Measurements from ENCODE around the gene FGF23.

The FGF23 gene

GRCh38 chr12:4380332-4380731 lies 820 bp upstream of the FGF23 start:
- Histone ChIP-seq H2AFZ (ENCODE audit: low read depth, low read length) (no peak overlapping the region), H4K8ac (ENCODE audit: low read length) (no peak overlapping the region), H2AK5ac (ENCODE audit: low read length, severe bottlenecking) (no peak overlapping the region), H3K14ac (ENCODE audit: low read length in 2 of 2) (no peak overlapping the region), H3K23ac (ENCODE audit: low read length in 2 of 2) (no peak overlapping the region), H2BK5ac (ENCODE audit: low read depth, low read length, poor library complexity, severe bottlenecking) (no peak overlapping the region), H2BK120ac (ENCODE audit: low read depth, low read length) (no peak overlapping the region), H3K9ac (ENCODE audit: low read length) (no peak overlapping the region), H2BK12ac (ENCODE audit: low read length in 2 of 2) (no peak overlapping the region), H3K79me1 (replicated peaks; ENCODE audit: low read length, poor library complexity, severe bottlenecking) (no peaks in the 10 kb centered on the region), H3K18ac (ENCODE audit: low read depth in 1 of 2, low read length in 2 of 2) (no peak overlapping the region), H3K4me1 (ENCODE audit: control insufficient read depth, insufficient read depth, low read depth, low read length) (peaks cover 1% of the 10 kb centered on the region), H3K9me3 (ENCODE audit: control insufficient read depth, low read length) (no peaks in the 10 kb centered on the region), H3K4me2 (ENCODE audit: low read length, poor library complexity, severe bottlenecking) (no peak overlapping the region), H3K36me3 (ENCODE audit: control insufficient read depth in 1 of 2, insufficient read depth in 2 of 2, low read depth in 1 of 2, low read length in 2 of 2) (no peaks in the 10 kb centered on the region), H3K4ac (ENCODE audit: low read depth in 1 of 2, low read length in 2 of 2) (no peak overlapping the region), H3K4me3 (ENCODE audit: insufficient read depth in 1 of 2, low read depth in 1 of 2, low read length in 2 of 2) (no peak overlapping the region), H3K27me3 (ENCODE audit: control insufficient read depth in 1 of 2, insufficient read depth in 1 of 2, low read length in 2 of 2) (peaks cover 33 to 48% of the 10 kb centered on the region in 2 experiments), H3K27ac (ENCODE audit: low read length, poor library complexity, severe bottlenecking) (no peak overlapping the region), H2BK15ac (ENCODE audit: low read depth, poor library complexity, severe bottlenecking) (no peak overlapping the region), H4K91ac (ENCODE audit: low read length) (no peak overlapping the region)
- no peak for DNase-seq
- 66% methylated on average over 4 of the region's 4 CpGs for WGBS

- Histone ChIP-seq H3K27ac (ENCODE audit: low read length, poor library complexity, severe bottlenecking) (no peak overlapping the region), H2BK15ac (ENCODE audit: low read depth, poor library complexity, severe bottlenecking) (no peak overlapping the region), H4K8ac (ENCODE audit: low read length) (no peak overlapping the region), H2BK5ac (ENCODE audit: low read depth, low read length, poor library complexity, severe bottlenecking) (no peak overlapping the region), H3K9me3 (ENCODE audit: control insufficient read depth, low read length) (no peaks in the 10 kb centered on the region), H4K91ac (ENCODE audit: low read length) (no peak overlapping the region), H2BK120ac (ENCODE audit: low read depth, low read length) (no peak overlapping the region), H3K4me2 (ENCODE audit: low read length, poor library complexity, severe bottlenecking) (no peak overlapping the region), H3K18ac (ENCODE audit: low read depth in 1 of 2, low read length in 2 of 2) (no peak overlapping the region), H3K4me3 (ENCODE audit: insufficient read depth in 1 of 2, low read depth in 1 of 2, low read length in 2 of 2) (no peak overlapping the region), H3K27me3 (ENCODE audit: control insufficient read depth in 1 of 2, insufficient read depth in 1 of 2, low read length in 2 of 2) (peaks cover 33 to 49% of the 10 kb centered on the region in 2 experiments), H3K36me3 (ENCODE audit: control insufficient read depth in 1 of 2, insufficient read depth in 2 of 2, low read depth in 1 of 2, low read length in 2 of 2) (no peaks in the 10 kb centered on the region), H3K4me1 (ENCODE audit: control insufficient read depth, insufficient read depth, low read depth, low read length) (peaks cover 1% of the 10 kb centered on the region), H2AK5ac (ENCODE audit: low read length, severe bottlenecking) (no peak overlapping the region), H3K9ac (ENCODE audit: low read length) (no peak overlapping the region), H2AFZ (ENCODE audit: low read depth, low read length) (no peak overlapping the region), H3K79me1 (replicated peaks; ENCODE audit: low read length, poor library complexity, severe bottlenecking) (no peaks in the 10 kb centered on the region), H3K4ac (ENCODE audit: low read depth in 1 of 2, low read length in 2 of 2) (no peak overlapping the region), H2BK12ac (ENCODE audit: low read length in 2 of 2) (no peak overlapping the region), H3K23ac (ENCODE audit: low read length in 2 of 2) (no peak overlapping the region), H3K14ac (ENCODE audit: low read length in 2 of 2) (no peak overlapping the region)
- WGBS: no CpG with 5 or more reads among the region's 1 CpG
- DNase-seq: no peak
Observed at GRCh38 chr12:4378772-4379171, 740 bp downstream of the FGF23 start.

GRCh38 chr12:4375449-4375848 lies 4.1 kb downstream of the FGF23 start:
- H3K4ac ChIP-seq (ENCODE audit: low read depth in 1 of 2, low read length in 2 of 2): no peak overlapping the region
- H2AFZ ChIP-seq (ENCODE audit: low read depth, low read length): no peak overlapping the region
- 84% methylated on average over 6 of the region's 6 CpGs for WGBS
- H4K91ac ChIP-seq (ENCODE audit: low read length): no peak overlapping the region
- no peak overlapping the region for H2BK120ac ChIP-seq (ENCODE audit: low read depth, low read length)
- H3K4me2 ChIP-seq (ENCODE audit: low read length, poor library complexity, severe bottlenecking): no peak overlapping the region
- H4K8ac ChIP-seq (ENCODE audit: low read length): no peak overlapping the region
- no peak overlapping the region for H3K4me3 ChIP-seq (ENCODE audit: insufficient read depth in 1 of 2, low read depth in 1 of 2, low read length in 2 of 2)
- no peaks in the 10 kb centered on the region for H3K36me3 ChIP-seq (ENCODE audit: control insufficient read depth in 1 of 2, insufficient read depth in 2 of 2, low read depth in 1 of 2, low read length in 2 of 2)
- no peak overlapping the region for H3K18ac ChIP-seq (ENCODE audit: low read depth in 1 of 2, low read length in 2 of 2)
- no peak overlapping the region for H3K9ac ChIP-seq (ENCODE audit: low read length)
- H3K9me3 ChIP-seq (ENCODE audit: control insufficient read depth, low read length): no peaks in the 10 kb centered on the region
- no peak overlapping the region for H2BK12ac ChIP-seq (ENCODE audit: low read length in 2 of 2)
- no peak overlapping the region for H3K14ac ChIP-seq (ENCODE audit: low read length in 2 of 2)
- no peak overlapping the region for H3K27ac ChIP-seq (ENCODE audit: low read length, poor library complexity, severe bottlenecking)
- H2BK5ac ChIP-seq (ENCODE audit: low read depth, low read length, poor library complexity, severe bottlenecking): no peak overlapping the region
- peaks cover 1% of the 10 kb centered on the region for H3K4me1 ChIP-seq (ENCODE audit: control insufficient read depth, insufficient read depth, low read depth, low read length)
- H3K27me3 ChIP-seq (ENCODE audit: control insufficient read depth in 1 of 2, insufficient read depth in 1 of 2, low read length in 2 of 2): peaks cover 19 to 29% of the 10 kb centered on the region in 2 experiments
- no peak overlapping the region for H2BK15ac ChIP-seq (ENCODE audit: low read depth, poor library complexity, severe bottlenecking)
- no peak overlapping the region for H2AK5ac ChIP-seq (ENCODE audit: low read length, severe bottlenecking)
- no peak overlapping the region for H3K23ac ChIP-seq (ENCODE audit: low read length in 2 of 2)
- H3K79me1 ChIP-seq (replicated peaks; ENCODE audit: low read length, poor library complexity, severe bottlenecking): no peaks in the 10 kb centered on the region
- no peak for DNase-seq

- Histone ChIP-seq H2BK120ac (ENCODE audit: low read depth, low read length) (no peak overlapping the region), H3K18ac (ENCODE audit: low read depth in 1 of 2, low read length in 2 of 2) (no peak overlapping the region), H3K27ac (ENCODE audit: low read length, poor library complexity, severe bottlenecking) (no peak overlapping the region), H2AFZ (ENCODE audit: low read depth, low read length) (no peak overlapping the region), H3K9me3 (ENCODE audit: control insufficient read depth, low read length) (no peaks in the 10 kb centered on the region), H3K4me2 (ENCODE audit: low read length, poor library complexity, severe bottlenecking) (no peak overlapping the region), H2BK5ac (ENCODE audit: low read depth, low read length, poor library complexity, severe bottlenecking) (no peak overlapping the region), H3K36me3 (ENCODE audit: control insufficient read depth in 1 of 2, insufficient read depth in 2 of 2, low read depth in 1 of 2, low read length in 2 of 2) (no peaks in the 10 kb centered on the region), H2BK15ac (ENCODE audit: low read depth, poor library complexity, severe bottlenecking) (no peak overlapping the region), H3K79me1 (replicated peaks; ENCODE audit: low read length, poor library complexity, severe bottlenecking) (no peaks in the 10 kb centered on the region), H4K8ac (ENCODE audit: low read length) (no peak overlapping the region), H3K4ac (ENCODE audit: low read depth in 1 of 2, low read length in 2 of 2) (no peak overlapping the region), H3K14ac (ENCODE audit: low read length in 2 of 2) (no peak overlapping the region), H3K23ac (ENCODE audit: low read length in 2 of 2) (no peak overlapping the region), H2AK5ac (ENCODE audit: low read length, severe bottlenecking) (no peak overlapping the region), H3K9ac (ENCODE audit: low read length) (no peak overlapping the region), H3K4me1 (ENCODE audit: control insufficient read depth, insufficient read depth, low read depth, low read length) (no peaks in the 10 kb centered on the region), H3K4me3 (ENCODE audit: insufficient read depth in 1 of 2, low read depth in 1 of 2, low read length in 2 of 2) (no peak overlapping the region), H4K91ac (ENCODE audit: low read length) (no peak overlapping the region), H3K27me3 (ENCODE audit: control insufficient read depth in 1 of 2, insufficient read depth in 1 of 2, low read length in 2 of 2) (peaks cover 4 to 6% of the 10 kb centered on the region in 2 experiments), H2BK12ac (ENCODE audit: low read length in 2 of 2) (no peak overlapping the region)
- DNase-seq: no peak
- 74% methylated on average over 1 of the region's 2 CpGs for WGBS
Observed at GRCh38 chr12:4372653-4373052, 6.9 kb downstream of the FGF23 start.
